Measurements from ENCODE around the gene BRCC3.
"Not testable (repeated sequence)": the region's sequence is repeated elsewhere in the genome, so short reads cannot be mapped to it uniquely, and the experiment has no call there.

Gene BRCC3

GRCh38 chrX:155143959-155144548 lies 72.7 kb downstream of the BRCC3 start:
- DNase-seq (ENCODE audit: extremely low read depth in 1 of 2, low read depth in 1 of 2) = no peak

GRCh38 chrX:155144926-155145325 lies 73.6 kb downstream of the BRCC3 start:
- DNase-seq (ENCODE audit: extremely low read depth in 1 of 2, low read depth in 1 of 2) = no peak

GRCh38 chrX:155147612-155148011 lies 76.3 kb downstream of the BRCC3 start:
- not testable (repeated sequence) for DNase-seq (ENCODE audit: extremely low read depth in 1 of 2, low read depth in 1 of 2)

- DNase-seq (ENCODE audit: extremely low read depth in 1 of 2, low read depth in 1 of 2) = not testable (repeated sequence)
Observed at GRCh38 chrX:155148166-155148565, 76.9 kb downstream of the BRCC3 start.

- DNase-seq (ENCODE audit: extremely low read depth in 1 of 2, low read depth in 1 of 2) = no peak
Observed at GRCh38 chrX:155148724-155149537, 77.6 kb downstream of the BRCC3 start.

GRCh38 chrX:155169881-155170280 lies 98.6 kb downstream of the BRCC3 start:
- no peak for DNase-seq (ENCODE audit: extremely low read depth in 1 of 2, low read depth in 1 of 2)

All from activated CD8-positive, alpha-beta memory T cell treated with anti-CD3 and anti-CD28 coated beads for 1 hour (primary cell).